Measurements from ENCODE around the gene DHX58. TPM values are rescaled to one million over a fixed set of nuclear protein-coding genes. Genes with fewer than 3 reads are reported as not detected.
A peak's percentile ranks its signal among the peaks of the same experiment; 100 is the strongest.
"Not testable (repeated sequence)": the region's sequence is repeated elsewhere in the genome, so short reads cannot be mapped to it uniquely, and the experiment has no call there.

DHX58 gene
- 1.1 TPM for total RNA-seq

DNA sequence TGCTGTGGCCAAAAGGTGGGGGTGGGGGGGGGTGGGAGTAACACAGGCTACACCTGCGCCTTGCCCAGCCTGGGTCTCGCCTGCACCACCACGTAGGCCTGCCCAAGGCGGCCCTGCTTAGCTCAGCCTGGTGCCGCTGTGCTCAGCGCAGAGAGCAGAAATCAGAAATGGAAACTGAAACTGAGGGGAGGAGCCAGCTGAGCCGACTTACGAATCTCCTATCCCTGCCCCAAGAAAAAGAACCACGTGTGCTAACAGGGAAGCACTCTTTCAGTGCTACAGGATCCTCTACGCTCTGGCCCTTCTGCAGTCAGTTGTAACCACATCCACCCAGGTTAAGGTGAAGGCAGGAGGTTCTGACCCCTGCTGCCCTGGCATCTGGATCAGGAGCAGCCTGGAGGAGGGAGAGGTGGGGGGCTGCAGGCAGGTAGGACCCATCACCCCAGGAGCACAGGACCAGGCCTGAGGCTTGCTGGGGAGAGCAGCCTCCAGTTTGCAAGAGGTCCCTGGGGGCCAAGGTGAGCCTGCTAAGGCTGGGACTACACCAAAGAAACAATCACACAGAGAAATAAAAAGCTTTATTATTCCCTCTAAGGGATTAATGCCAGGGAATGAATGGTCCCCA is at the start of gene DHX58:
Gene DHX58 (minus strand): TSS at position 163 of the 625 bp plus-strand sequence. CDS start 822 bp downstream, outside the sequence.
- peak; percentile 72 for DNase-seq

DNA sequence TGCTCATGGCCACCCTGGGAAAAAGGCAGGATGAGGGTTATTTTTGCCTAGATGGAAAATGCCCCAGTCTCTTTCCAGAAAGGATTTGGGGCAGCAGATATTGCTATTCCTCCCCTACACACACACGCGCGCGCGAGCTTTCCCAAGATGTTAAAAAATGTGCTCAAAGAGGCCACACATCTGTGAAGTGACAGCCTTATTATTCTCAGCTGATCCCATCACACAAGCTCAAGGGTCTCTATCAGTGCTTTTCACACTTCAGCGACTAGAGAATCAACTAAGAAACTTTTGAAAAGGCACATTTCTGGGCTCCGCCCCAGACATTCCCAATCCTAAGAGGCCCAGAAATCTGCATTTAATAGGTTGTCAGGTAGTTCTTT is 48.0 kb upstream of the DHX58 start:
- no peak for DNase-seq

DNA sequence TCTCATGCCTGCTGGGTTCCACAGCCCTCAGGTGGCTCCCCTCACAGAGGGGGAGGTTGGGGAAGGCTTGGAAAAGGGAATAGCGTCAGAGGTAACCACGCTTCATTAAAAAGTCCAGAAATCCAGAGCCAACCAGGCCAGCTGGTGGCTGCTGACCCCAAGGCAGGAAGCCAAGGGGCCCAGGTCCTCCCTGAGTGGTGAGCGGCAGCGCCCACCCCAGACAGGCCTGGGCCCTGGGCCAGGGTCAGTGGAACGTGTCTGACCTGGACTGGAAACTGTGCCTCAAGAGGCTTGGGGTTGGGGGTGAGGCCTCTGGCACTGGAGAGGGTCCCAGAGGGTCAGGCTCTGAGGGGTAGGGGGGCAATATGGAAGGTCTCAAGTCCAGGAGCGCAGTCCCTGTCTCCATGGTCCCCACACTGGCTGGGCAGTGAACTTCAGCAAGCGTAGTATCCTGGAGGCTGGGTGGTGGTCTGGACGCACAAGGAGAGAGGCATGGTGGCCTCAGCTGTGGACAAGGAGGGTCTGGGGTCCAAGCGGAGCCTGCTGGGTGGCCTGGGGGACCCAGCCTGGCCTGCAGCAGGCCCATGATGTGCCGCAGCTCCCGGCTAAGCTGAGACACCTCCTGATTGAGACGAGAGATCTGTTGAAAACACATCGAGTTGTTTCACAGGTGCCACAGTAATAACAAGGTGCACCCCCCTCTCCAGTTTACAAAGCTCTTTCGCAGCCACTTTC is 47.4 kb upstream of the DHX58 start:
- DNase-seq = no peak

DNA sequence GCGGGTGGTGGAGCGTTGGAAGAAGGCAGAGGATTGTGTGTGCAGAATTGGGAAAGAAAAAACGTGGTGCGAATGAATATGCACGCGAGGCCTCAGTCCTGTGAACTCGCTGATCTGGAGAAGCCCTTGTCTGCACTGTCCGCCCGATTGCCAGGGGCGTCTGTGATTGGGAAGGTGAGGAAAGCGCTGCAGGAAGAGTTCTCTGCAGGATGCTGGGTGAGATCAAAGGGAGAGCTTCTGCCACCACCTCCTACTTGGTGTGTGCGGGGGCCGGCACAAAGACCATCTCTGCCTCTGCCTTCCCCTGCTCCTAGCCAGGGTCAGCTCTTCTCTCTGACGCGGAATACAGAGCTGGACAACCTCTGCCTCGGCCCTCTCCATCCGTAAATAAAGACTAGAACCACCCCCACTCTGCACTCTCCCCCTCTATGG is 43.1 kb upstream of the DHX58 start:
- no peak for DNase-seq

DNA sequence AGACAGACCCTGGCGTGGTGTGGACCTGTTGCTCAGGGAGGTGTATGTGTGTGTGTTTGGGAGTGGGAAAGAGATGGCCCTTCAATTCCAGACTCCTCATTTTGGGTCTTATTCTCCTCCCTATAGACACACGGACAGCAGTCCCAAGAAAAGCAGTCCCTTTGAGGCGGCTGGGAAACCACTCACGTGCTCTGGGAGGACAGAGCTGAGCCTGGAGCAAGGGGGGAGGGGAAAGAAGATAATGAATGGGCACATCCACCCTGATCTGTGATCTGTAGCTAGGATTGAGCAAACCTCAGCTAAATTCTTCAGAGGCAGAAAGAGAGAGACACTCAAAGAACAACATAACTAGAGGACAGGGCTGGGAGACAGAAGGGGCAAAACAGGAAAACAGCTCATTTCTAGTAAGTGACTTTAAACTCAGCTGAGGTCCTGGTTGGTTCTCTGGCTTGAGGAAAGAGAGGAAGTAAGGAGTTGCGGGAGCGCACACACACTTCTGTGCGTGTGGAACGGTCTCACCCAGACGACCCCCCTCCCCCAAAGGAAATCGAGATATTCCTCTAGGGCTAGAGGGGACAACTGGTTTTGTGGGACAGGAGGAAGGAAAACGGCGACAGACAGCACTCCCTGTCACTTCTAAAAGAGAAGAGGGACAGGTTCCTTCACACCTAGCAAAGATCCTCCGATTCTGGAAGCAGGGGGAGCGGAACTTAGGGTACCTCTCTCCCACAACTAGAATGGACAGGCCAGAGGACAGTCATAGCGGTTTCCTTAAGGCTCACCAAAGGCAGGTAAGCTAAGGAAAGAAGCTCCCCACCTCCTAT is 41.6 kb upstream of the DHX58 start:
- no peak for DNase-seq

DNA sequence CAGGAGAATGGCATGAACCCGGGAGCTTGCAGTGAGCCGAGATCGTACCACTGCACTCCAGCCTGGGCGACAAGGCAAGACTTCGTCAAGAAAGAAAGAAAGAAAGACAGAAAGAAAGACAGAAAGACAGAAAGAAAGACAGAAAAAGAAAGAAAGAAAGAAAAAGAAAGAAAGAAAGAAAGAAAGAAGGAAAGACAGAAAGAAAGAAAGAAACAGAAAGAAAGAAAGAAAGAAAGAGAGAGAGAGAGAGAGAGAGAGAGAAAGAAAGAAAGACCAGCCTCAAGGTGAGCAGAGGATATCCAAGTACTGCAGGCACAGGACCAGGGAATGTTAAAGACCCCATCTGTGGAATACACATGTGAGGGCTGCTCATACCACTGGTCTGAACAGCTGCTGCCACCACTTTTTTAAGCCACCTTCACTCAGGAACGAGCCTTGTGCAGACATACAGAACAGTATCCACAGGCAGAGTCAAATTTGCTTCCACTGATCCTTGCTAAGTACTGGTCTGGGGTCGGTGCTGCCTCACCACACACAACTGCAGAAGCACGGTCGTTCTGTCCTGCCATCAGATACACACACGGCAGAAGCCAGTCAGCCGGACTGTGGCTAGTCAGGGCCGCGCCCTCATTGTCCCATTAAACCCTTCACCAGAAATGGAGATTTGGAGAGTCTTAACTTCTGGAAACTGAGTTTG is 34.5 kb upstream of the DHX58 start:
- no peak for DNase-seq

DNA sequence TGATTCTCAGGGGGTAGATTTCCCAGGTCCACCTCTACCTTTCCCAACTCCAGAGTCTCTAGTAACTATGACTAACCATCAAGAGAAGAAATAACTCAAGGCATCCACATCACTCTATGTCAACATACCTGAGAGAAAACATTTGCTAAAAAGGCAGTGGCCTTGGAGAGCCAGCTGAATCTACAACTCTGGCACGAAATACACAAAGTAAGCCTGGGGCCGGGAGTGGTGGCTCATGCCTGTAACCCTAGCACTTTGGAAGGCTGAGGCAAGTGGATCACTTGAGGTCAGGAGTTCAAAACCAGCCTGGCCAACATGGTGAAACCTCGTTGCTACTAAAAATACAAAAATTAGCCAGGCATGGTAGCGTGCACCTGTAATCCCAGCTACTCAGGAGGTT is 30.6 kb upstream of the DHX58 start:
- DNase-seq = not testable (repeated sequence)

DNA sequence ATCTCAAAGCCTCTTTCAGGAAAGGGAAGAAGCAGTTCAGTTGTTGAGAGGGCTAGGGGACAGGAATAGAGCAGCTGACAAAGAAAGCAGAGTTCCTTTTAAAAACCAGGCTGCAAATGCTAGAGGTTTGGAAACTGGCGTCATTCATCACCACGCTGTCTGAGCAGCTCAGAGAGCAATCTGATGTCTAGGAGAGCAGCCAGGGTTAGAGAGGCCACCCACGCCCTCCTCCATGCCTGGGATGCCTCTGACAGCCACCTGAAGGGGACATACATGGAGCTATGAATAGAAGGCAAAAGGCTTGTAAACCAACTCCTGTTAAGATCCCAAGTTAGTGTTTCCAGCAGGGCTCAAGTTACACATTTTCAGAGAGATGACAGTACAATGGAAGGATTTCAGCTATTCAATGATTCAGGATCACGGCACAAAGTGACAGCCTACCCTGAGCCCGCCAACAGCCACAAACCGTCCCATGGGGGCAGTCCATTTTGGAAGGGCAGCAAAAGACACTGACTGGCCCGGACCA is 29.9 kb upstream of the DHX58 start:
- no peak for DNase-seq

DNA sequence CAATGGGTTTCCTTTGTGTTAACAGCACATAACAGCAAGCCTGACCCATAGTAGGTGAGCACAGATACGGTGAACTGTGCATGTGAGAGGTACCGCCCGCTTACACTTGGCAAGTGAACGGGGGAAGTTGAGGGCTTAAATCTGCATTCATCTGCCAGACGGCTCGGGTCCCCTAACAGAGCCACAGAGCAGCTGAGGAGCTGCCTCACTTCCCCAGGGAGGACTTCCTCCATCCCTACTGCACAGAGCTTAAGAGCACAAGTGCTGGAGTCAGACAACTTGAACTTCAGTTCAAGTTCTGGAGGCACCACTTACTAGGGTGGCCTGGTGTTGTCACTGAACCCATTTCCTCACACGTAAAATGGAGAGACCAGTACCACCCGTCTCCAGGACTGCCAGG is 28.9 kb upstream of the DHX58 start:
- no peak for DNase-seq

DNA sequence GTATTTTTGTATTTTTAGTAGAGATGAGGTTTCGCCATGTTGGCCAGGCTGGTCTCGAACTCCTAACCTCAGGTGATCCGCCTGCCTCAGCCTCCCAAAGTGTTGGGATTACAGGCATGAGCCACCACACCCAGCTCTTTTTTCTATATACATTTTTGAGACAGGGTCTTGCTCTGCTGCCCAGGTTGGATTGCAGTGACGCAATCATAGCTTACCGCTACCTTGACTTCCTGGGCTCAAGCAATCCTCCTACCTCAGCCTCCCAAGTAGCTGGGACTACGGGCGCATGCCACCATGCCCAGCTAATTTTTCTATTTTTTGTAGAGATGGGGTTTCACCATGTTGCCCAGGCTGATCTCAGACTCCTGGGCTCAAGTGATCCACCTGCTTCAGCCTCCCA is 28.2 kb upstream of the DHX58 start:
- DNase-seq = not testable (repeated sequence)

DNA sequence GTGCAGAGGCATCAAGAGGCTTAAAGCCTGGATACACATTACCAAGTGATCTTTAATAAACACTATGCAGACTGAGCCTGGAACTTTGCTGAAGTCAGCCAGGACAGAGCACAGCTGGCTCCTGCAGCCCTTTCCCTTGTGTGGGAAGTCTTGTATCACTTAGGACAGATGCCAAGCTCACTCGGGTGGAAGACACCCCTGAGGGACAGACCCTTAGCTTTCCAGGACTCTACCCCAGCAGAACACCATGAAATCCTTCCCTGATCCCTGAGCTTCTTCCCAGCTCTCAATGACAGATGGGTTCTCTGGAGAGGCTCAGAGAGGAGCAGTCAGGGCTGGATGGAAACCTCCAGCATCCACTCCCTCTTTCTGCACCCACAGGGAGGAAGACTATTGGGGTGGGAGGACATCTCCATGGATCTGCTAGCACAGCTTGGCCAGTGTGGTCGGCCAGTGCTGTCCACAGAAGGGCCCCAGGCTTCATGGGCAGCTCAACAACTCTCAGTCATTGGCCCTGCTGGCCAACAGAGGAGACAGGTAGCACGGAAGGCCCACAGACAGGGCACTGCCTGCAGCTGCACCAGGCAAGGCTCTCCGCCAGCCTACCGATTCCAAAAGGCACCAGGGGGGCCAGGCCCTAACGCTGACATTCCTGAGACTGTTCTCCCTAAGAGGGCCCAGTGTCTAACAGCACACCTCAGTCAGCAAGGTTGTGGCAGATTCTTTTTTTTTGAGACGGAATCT is 26.4 kb upstream of the DHX58 start:
- DNase-seq = no peak

DNA sequence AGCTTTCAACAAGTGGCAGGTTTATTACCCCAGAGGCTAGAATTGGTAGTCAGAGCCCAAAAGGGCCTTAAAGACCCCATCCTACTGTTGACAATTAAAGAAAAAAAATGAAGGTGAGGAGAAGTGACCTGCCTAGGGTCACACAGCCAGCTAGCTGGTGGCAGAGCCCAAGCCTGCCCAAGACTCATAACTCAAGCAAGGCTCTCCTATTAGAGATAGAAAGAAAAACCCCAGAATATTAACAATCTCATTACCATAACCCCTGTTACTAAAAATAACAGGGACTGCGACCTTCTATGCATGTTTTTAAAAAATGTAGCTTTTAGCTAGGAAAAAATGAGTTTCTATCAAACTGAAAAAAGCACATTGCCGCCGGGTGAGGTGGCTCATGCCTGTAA is 24.1 kb upstream of the DHX58 start:
- DNase-seq = no peak

DNA sequence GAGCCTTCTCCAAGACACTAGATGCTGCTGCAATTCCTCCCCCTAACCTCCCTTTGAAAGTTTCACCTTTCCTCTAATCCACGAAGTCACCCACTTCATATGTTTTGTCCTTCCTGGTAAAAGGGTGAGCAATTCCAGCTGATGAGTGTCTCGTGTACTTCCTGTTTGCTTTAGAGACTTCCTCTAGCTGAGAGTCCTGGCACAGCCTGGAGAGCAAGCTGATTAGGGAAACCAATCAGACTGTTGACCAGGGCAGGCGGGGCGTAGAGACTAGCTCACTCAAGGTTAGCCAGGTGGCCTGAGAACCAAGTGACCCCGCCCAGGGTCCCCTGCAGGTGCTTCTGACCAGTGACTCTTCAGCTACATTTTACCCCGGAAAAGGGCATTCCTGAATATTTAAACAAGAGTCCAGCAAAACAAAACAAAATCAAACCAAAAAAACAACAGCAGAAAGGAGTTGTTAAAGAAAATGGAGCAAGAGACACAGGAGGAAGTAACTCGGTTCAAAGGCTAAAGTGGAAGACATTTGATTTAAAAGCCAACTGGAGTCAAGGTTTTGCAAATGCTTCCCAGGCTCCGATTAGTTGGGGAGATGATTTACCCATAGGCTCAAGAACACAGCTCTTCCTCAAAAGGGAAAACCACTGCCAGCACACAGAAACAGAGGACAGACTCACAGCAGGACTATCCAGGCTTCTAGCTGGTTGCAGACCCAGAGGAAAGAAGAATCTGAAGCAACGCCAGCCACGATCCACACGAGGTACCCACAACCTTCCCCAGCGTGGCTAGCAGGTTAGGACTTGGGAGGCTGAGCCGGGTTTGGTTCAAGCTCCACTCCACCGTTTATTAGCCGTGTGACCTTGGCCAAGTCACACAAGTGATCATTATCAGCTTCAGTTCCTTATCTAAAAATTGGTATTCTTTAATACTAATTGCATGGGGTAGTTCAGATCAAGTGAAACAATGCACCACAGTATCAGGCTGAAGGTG is 23.4 kb upstream of the DHX58 start:
- DNase-seq = no peak

DNA sequence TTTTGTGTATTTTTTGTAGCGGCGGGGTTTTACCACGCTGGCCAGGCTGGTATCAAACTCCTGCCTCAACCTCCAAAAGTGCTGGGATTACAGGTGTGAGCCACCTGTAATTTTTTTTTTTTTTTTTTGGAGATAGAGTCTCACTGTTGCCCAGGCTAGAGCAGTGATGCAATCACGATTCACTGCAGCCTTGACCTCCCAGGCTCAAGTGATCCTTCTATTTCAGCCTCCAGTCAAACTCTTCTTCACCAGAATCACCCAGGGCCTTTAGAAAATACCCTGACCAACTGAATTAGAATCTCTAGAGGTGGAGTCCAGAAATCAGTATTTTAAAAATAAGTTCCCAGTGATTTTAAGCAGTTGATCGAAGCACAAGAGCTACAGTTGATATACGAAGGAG is 22.6 kb upstream of the DHX58 start:
- no peak for DNase-seq

DNA sequence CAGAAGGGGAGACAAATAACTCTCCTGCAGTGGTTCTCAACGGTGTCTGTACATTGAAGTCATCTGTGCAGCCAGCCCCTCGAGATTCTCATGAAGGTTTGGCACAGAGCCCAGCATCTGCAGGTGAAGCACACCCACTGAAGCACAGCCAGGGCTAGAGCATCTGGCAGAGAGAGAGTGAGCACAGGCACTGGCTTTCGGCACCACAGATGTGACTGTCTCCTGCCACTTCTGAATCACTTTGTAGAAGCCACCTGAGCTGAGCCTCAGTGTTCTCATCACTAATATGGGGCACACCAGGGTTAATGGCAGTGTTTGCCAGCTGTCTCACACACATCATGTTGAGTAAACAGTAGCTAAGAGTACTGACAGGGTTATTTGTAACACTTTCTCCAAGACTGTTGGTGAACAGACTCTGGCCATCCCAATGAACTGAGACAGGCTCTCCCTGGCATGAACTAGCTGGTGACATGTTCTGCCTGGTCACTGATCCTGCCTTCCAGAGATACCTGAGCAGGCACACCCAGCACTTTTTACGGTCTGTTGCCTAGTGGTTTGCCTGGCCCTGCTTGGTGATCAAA is 21.0 kb upstream of the DHX58 start:
- no peak for DNase-seq

DNA sequence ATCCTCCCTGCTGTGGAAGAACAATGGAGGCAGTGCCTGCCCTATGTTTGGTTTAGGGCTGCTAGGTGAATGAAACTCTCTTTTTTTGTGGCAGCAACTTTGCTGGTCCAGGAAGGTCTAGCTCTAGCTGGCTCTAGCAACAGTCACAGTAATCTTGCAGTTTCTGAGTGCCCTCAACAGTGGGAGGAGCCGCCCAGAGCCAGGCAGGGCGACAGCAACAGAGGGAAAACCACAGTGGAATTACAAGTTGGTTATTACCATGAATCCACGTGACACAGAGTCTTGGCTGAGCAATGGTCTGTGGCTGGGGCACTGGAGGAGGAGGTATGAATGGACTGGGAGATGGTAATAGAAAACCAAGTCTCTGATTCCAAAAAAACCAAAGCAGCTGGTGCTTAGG is 20.4 kb upstream of the DHX58 start:
- DNase-seq = peak; percentile 49

DNA sequence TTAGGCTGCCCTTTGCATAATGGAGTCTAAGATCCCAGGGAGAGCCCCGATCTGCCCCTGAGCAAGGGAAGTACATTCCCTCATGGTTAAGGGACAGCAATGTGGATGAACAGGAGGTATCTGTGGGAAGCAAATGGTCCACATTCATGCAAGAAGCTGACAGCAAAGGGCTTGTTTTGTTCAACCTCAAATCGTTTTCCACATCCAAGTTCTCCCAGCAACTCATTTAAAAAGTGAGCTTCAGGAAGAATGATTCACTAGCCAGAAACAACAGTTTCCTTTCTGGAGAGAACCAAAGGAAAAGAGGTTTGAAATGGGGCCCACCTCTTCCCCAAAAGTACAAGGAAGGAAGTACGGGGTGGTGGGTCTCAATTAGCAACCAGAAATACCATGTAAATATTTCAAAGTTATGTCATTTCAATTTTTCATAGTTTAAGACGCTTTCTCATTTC is 19.5 kb upstream of the DHX58 start:
- no peak for DNase-seq

DNA sequence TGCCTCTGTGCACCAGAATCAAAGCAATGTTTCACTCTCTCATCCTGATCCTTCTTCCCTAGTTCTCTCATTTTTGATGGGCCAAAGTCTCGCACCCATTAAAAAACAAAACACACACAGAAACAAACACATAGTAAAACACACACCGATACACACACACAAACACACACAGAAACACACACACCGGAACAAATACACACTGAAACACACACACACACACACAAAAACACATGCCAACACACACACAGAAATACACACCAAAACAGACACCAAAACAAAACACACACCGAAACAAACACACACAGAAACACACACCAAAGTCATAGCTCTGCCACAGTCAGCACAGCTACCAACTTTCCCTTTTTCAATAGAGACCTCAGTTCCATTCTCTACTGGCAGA is 18.7 kb upstream of the DHX58 start:
- no peak for DNase-seq

DNA sequence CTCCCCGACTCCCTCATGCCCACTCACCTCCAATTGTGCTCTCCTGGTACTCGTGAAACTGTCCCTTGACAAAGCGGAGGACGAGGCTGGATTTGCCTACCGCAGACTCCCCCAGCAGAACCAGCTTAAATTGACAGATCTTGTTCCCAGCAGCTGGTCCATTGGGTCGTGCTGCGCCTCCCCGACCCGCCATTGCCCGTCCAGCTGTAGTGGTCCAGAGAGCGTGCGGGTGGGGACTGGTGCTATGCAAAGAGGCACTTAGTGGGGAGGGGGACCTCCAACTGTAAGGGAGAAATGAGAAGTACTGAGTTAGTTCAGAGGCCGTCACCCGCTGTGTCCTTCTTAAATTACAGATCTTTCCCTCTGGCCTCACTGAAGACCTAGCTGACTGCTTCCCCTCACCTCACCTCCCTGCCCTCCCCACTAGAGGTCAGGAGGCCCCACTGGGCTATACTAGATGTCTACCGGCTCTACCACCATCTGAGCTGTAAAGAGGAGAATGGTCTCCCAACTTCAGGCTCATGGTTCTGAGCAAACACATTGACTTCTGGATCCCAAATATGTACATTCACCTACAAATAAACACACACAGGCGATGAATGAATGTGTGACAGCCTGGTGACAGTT is 17.9 kb upstream of the DHX58 start:
- no peak for DNase-seq
